GM23338 (cell line): ENCODE measurements around the gene HPGD. TPM values are rescaled to one million over a fixed set of nuclear protein-coding genes. Genes with fewer than 3 reads are reported as not detected.

ENCODE experiments used
- CREB1 ChIP-seq: fragments of 250-450 bp; sonication (Bioruptor Pico); IDR thresholded peaks from 2 replicates; pipeline ENCODE4 v1.5.0; 2020; ENCODE audit warnings: low read depth, mild to moderate bottlenecking, moderate library complexity
- ETS1 ChIP-seq: IDR thresholded peaks from 2 replicates; pipeline ENCODE4 v1.6.1; 2016; ENCODE audit warnings: antibody characterized with exemption
- EZH2phosphoT487 ChIP-seq: fragments of 200-600 bp; sonication (generic); IDR thresholded peaks from one replicate; pipeline ENCODE4 v1.8.1; 2018; ENCODE audit warnings: antibody characterized with exemption; ENCODE audit not compliant: unreplicated experiment
- POLR2AphosphoS5 ChIP-seq: IDR thresholded peaks from 2 replicates; pipeline ENCODE4 v1.6.1; 2016; ENCODE audit warnings: antibody characterized with exemption, low read depth
- REST ChIP-seq: IDR thresholded peaks from one replicate; pipeline ENCODE4 v1.6.1; 2018; ENCODE audit warnings: antibody characterized with exemption; ENCODE audit not compliant: unreplicated experiment
- ZNF331 ChIP-seq: fragments of 250-450 bp; sonication (Bioruptor Pico); IDR thresholded peaks from 2 replicates; pipeline ENCODE4 v1.5.0; 2020; ENCODE audit warnings: low read depth, mild to moderate bottlenecking, moderate library complexity
- ZNF462 ChIP-seq: fragments of 250-450 bp; sonication (Bioruptor Pico); IDR thresholded peaks from 2 replicates; pipeline ENCODE4 v1.5.0; 2020; ENCODE audit warnings: mild to moderate bottlenecking, moderate library complexity
- polyA plus RNA-seq: library from polyadenylated mRNA; unstranded; fragments of >200 nt; fragmentation: Nextera tagmentation; extraction: Ambion mirVana; gene quantifications from 2 replicates; pipeline ENCODE4 v1.2.1, GENCODE V29; 2016
- total RNA-seq: library from RNA; depleted of rRNA; stranded (reverse); fragments of >200 nt; shearing (Covaris generic); gene quantifications from 2 replicates; pipeline ENCODE4 v1.2.3, GENCODE V29; 2014

HPGD gene
- total and polyA plus RNA-seq, 2 experiments from 2014 or later = 5.6 to 9.1 TPM

GRCh38 chr4:174528226-174528625 lies 5.9 kb upstream of the HPGD start (continued):
- no peak for TF ChIP-seq ZNF462 (CRISPR knock-in tag)
- no peak for TF ChIP-seq REST
- no peak for TF ChIP-seq CREB1 (CRISPR knock-in tag)
- no peak for TF ChIP-seq ETS1
- TF ChIP-seq EZH2phosphoT487 = no peak
- no peak for TF ChIP-seq ZNF331 (CRISPR knock-in tag)
- no peak for TF ChIP-seq POLR2AphosphoS5
